Measurements from ENCODE around the gene UGT2B7. TPM values are rescaled to one million over a fixed set of nuclear protein-coding genes. Genes with fewer than 3 reads are reported as not detected.

Gene UGT2B7
- total RNA-seq, 2 experiments from 2014 or later = not detected

- no peak for DNase-seq
- CTCF ChIA-PET = no interaction called here
- no peak for ATAC-seq
- POLR2A ChIA-PET = no interaction called here
- no peak for TF ChIP-seq CTCF (IDR thresholded peaks at IDR 0.05)
- Mint-ChIP-seq H3K9me3 (no peaks in the 10 kb centered on the region), H3K36me3 (ENCODE audit: low read depth) (no peaks in the 10 kb centered on the region), H3K27me3 (no peaks in the 10 kb centered on the region), H3K4me3 (no peak overlapping the region), H3K4me1 (ENCODE audit: low read depth) (no peaks in the 10 kb centered on the region), H3K27ac (no peak overlapping the region)
- intact Hi-C loops (cut with micrococcal nuclease) = no loop called here
These were observed 57.7 kb downstream of the UGT2B7 start for GRCh38 chr4:69154021-69154420.

- no peak overlapping the region for H3K27ac Mint-ChIP-seq
- no peak overlapping the region for H3K4me3 Mint-ChIP-seq
- DNase-seq (no peak), ATAC-seq (no peak)
- CTCF ChIA-PET = no interaction called here
- H3K9me3 Mint-ChIP-seq = no peaks in the 10 kb centered on the region
- TF ChIP-seq CTCF (IDR thresholded peaks at IDR 0.05) = no peak
- POLR2A ChIA-PET = no interaction called here
- intact Hi-C loops (cut with micrococcal nuclease) = no loop called here
- no peaks in the 10 kb centered on the region for H3K4me1 Mint-ChIP-seq (ENCODE audit: low read depth)
- no peaks in the 10 kb centered on the region for H3K36me3 Mint-ChIP-seq (ENCODE audit: low read depth)
- H3K27me3 Mint-ChIP-seq = no peaks in the 10 kb centered on the region
These were observed 60.6 kb downstream of the UGT2B7 start for GRCh38 chr4:69156913-69157312.

Other genes with a start within 250 kb of the UGT2B7 start
- not detected for gene UGT2A3, start 144.7 kb upstream of the UGT2B7 start, total RNA-seq
- gene UGT2B11, start 118.3 kb downstream of the UGT2B7 start, total RNA-seq = not detected
- gene UGT2B28, start 184.0 kb downstream of the UGT2B7 start, total RNA-seq = not detected

All from activated CD8-positive, alpha-beta T cell treated with anti-CD3 and anti-CD28 coated beads for 36 hours (primary cell).